Measurements from ENCODE around the gene ZNF441.

Gene ZNF441

GRCh38 chr19:11797491-11797890, 30.7 kb downstream of the ZNF441 start:
- DNase-seq (ENCODE audit: low read depth), result peak; percentile 89
- TF ChIP-seq POLR2A (IDR thresholded peaks at IDR 0.05; ENCODE audit: extremely low read depth, insufficient read length) (no peak), MAX (IDR thresholded peaks at IDR 0.05; ENCODE audit: low read depth, low read length) (no peak), CTCF (IDR thresholded peaks at IDR 0.05; ENCODE audit: low read depth, low read length) (peak; percentile 77)
- no peak overlapping the region for H3K4me3 ChIP-seq (ENCODE audit: low read depth, low read length)

GRCh38 chr19:11798391-11799330, 31.9 kb downstream of the ZNF441 start, which contains the start of gene ZNF491:
Gene ZNF491 (plus strand): TSS chr19:11798523. CDS start chr19:11805954, 7,431 bp downstream.
- peak within 1 kb of the TSS; percentile 72 for H3K4me3 ChIP-seq (ENCODE audit: low read depth, low read length)
- TF ChIP-seq MYC (IDR thresholded peaks at IDR 0.05; ENCODE audit: low read depth, low read length), result no peak
- TF ChIP-seq CTCF (IDR thresholded peaks at IDR 0.05; ENCODE audit: low read depth, low read length), result peak; percentile 5
- peak; percentile 92 for DNase-seq (ENCODE audit: low read depth)

- H3K4me3 ChIP-seq (ENCODE audit: low read depth, low read length), result no peak overlapping the region
- DNase-seq (ENCODE audit: low read depth), result no peak
- TF ChIP-seq POLR2A (IDR thresholded peaks at IDR 0.05; ENCODE audit: extremely low read depth, insufficient read length) (no peak), MAX (IDR thresholded peaks at IDR 0.05; ENCODE audit: low read depth, low read length) (no peak), MYC (IDR thresholded peaks at IDR 0.05; ENCODE audit: low read depth, low read length) (no peak), CTCF (IDR thresholded peaks at IDR 0.05; ENCODE audit: low read depth, low read length) (no peak)
These were observed 39.7 kb downstream of the ZNF441 start for GRCh38 chr19:11806354-11807098.

- no peak for DNase-seq (ENCODE audit: low read depth)
- no peak overlapping the region for H3K4me3 ChIP-seq (ENCODE audit: low read depth, low read length)
- TF ChIP-seq CTCF (IDR thresholded peaks at IDR 0.05; ENCODE audit: low read depth, low read length), result no peak
- TF ChIP-seq POLR2A (IDR thresholded peaks at IDR 0.05; ENCODE audit: extremely low read depth, insufficient read length), result no peak
- TF ChIP-seq MYC (IDR thresholded peaks at IDR 0.05; ENCODE audit: low read depth, low read length), result no peak
- no peak for TF ChIP-seq MAX (IDR thresholded peaks at IDR 0.05; ENCODE audit: low read depth, low read length)
These were observed 40.2 kb downstream of the ZNF441 start for GRCh38 chr19:11807099-11807380.

GRCh38 chr19:11813703-11814028, 46.9 kb downstream of the ZNF441 start:
- DNase-seq (ENCODE audit: low read depth), result no peak
- TF ChIP-seq MAX (IDR thresholded peaks at IDR 0.05; ENCODE audit: low read depth, low read length), result no peak
- TF ChIP-seq CTCF (IDR thresholded peaks at IDR 0.05; ENCODE audit: low read depth, low read length), result no peak
- TF ChIP-seq MYC (IDR thresholded peaks at IDR 0.05; ENCODE audit: low read depth, low read length), result no peak
- H3K4me3 ChIP-seq (ENCODE audit: low read depth, low read length), result peak overlapping the region; percentile 89

Measured in NB4 (cell line).